Ishikawa (cell line): Measurements from ENCODE around the gene SH2D7.

Experiments
- CEBPB ChIP-seq: IDR thresholded peaks from 2 replicates; pipeline ENCODE4 v1.6.1; 2012
- CREB1 ChIP-seq: IDR thresholded peaks from 2 replicates; pipeline ENCODE4 v1.6.1; 2012; ENCODE audit warnings: low read depth
- EGR1 ChIP-seq: IDR thresholded peaks from 2 replicates; pipeline ENCODE4 v1.6.1; 2012
- EP300 ChIP-seq: IDR thresholded peaks from 2 replicates; pipeline ENCODE4 v1.6.1; 2012; ENCODE audit warnings: borderline replicate concordance
- FOXM1 ChIP-seq: IDR thresholded peaks from 2 replicates; pipeline ENCODE4 v1.6.1; 2012; ENCODE audit warnings: low read depth, borderline replicate concordance
- MAX ChIP-seq: IDR thresholded peaks from 2 replicates; pipeline ENCODE4 v1.6.1; 2012
- NFIC ChIP-seq: IDR thresholded peaks from 2 replicates; pipeline ENCODE4 v1.6.1; 2012
- RAD21 ChIP-seq: IDR thresholded peaks from 2 replicates; pipeline ENCODE4 v1.6.1; 2012; ENCODE audit warnings: low read depth
- REST ChIP-seq: IDR thresholded peaks from 2 replicates; pipeline ENCODE4 v1.6.1; 2012; ENCODE audit warnings: low read depth, mild to moderate bottlenecking
- TAF1 ChIP-seq: IDR thresholded peaks from 2 replicates; pipeline ENCODE4 v1.6.1; 2012; ENCODE audit warnings: low read depth, mild to moderate bottlenecking
- TCF12 ChIP-seq: IDR thresholded peaks from 2 replicates; pipeline ENCODE4 v1.6.1; 2012; ENCODE audit warnings: low read depth
- TEAD4 ChIP-seq: IDR thresholded peaks from 2 replicates; pipeline ENCODE4 v1.6.1; 2012
- USF1 ChIP-seq: IDR thresholded peaks from 2 replicates; pipeline ENCODE4 v1.6.1; 2012
- YY1 ChIP-seq: IDR thresholded peaks from 2 replicates; pipeline ENCODE4 v1.6.1; 2012; ENCODE audit warnings: low read depth
- ZBTB7A ChIP-seq: IDR thresholded peaks from 2 replicates; pipeline ENCODE4 v1.6.1; 2012; ENCODE audit warnings: low read depth

SH2D7 gene

GRCh38 chr15:78065973-78066946 is 26.1 kb upstream of the SH2D7 start:
- TF ChIP-seq CREB1 (no peak), REST (no peak), CEBPB (no peak), EP300 (no peak), FOXM1 (no peak), ZBTB7A (no peak), TAF1 (no peak), MAX (no peak), TEAD4 (no peak), YY1 (no peak), EGR1 (no peak), TCF12 (no peak), NFIC (no peak), RAD21 (no peak), USF1 (no peak)

- no peak for TF ChIP-seq CEBPB
- no peak for TF ChIP-seq REST
- TF ChIP-seq ZBTB7A: no peak
- TF ChIP-seq TEAD4: no peak
- no peak for TF ChIP-seq MAX
- no peak for TF ChIP-seq EP300
- TF ChIP-seq CREB1: no peak
Measured at GRCh38 chr15:78067328-78068228, 24.8 kb upstream of the SH2D7 start.

GRCh38 chr15:78069052-78069414 is 23.3 kb upstream of the SH2D7 start:
- TF ChIP-seq RAD21 (no peak), USF1 (no peak), YY1 (no peak), TCF12 (no peak), TEAD4 (no peak), TAF1 (no peak), FOXM1 (no peak), EGR1 (no peak), MAX (no peak)

- TF ChIP-seq TCF12 (no peak), REST (no peak), CEBPB (no peak), USF1 (no peak)
Measured at GRCh38 chr15:78069462-78070029, 22.8 kb upstream of the SH2D7 start.
